Breast epithelium (tissue), 4 donors: Measurements from ENCODE around the gene GTF3C4. TPM values are rescaled to one million over a fixed set of nuclear protein-coding genes. Genes with fewer than 3 reads are reported as not detected.

Experiments
- DNase-seq, 2 donors: peaks; one replicate each; pipeline ENCODE4 v3.0.0-alpha.2; 2019; ENCODE audit warnings: low spot score in 2 of 2
- H3K27ac ChIP-seq, 2 donors: fragments of 200-600 bp; sonication (generic) in 1 of 2; one replicate each; pipeline ENCODE4 v1.5.1; 2016 to 2019; ENCODE audit warnings: mild to moderate bottlenecking in 1 of 2
- H3K27me3 ChIP-seq, 2 donors: fragments of 200-600 bp; sonication (generic) in 1 of 2; one replicate each; pipeline versions ENCODE4 v1.5.1 to v1.6.0; 2017 to 2019; ENCODE audit warnings: control low read depth in 1 of 2, mild to moderate bottlenecking in 1 of 2
- H3K36me3 ChIP-seq: fragments of 200-600 bp; one replicate; pipeline ENCODE4 v1.5.1; 2019
- H3K4me1 ChIP-seq, 2 donors: fragments of 200-600 bp; sonication (generic); one replicate each; pipeline ENCODE4 v1.5.1; 2016 to 2019; ENCODE audit warnings: control low read depth in 1 of 2
- H3K4me3 ChIP-seq, 3 donors: fragments of 200-600 bp; sonication (generic); 1 replicate in 2 of 3; 2 replicates in 1 of 3; pipeline ENCODE4 v1.5.1; 2016 to 2019; ENCODE audit warnings: mild to moderate bottlenecking in 3 of 3, moderate library complexity in 2 of 3
- H3K9me3 ChIP-seq, 2 donors: fragments of 200-600 bp; sonication (generic) in 1 of 2; one replicate each; pipeline ENCODE4 v1.5.1; 2016 to 2019; ENCODE audit warnings: control low read depth in 1 of 2
- CTCF ChIP-seq, 3 donors: fragments of 450-650 bp; IDR thresholded peaks; one replicate each; pipeline ENCODE4 v1.5.1; 2016 to 2017; ENCODE audit warnings: antibody characterized with exemption in 3 of 3, mild to moderate bottlenecking in 3 of 3, moderate library complexity in 3 of 3
- POLR2A ChIP-seq: fragments of 450-650 bp; IDR thresholded peaks from one replicate; pipeline ENCODE4 v1.6.1; 2016; ENCODE audit warnings: antibody characterized with exemption, mild to moderate bottlenecking, moderate library complexity
- POLR2AphosphoS5 ChIP-seq, 3 donors: sonication (generic); formaldehyde crosslinking; IDR thresholded peaks; one replicate each; pipeline ENCODE4 v1.6.1; 2017; ENCODE audit warnings: antibody characterized with exemption in 3 of 3
- intact Hi-C: fragments of 100-400 bp; cut with DNase I; formaldehyde crosslinking; loops from one replicate; pipeline ENCODE4 v1.15.1; 2023; ENCODE audit warnings: low total_unique reads
- total RNA-seq, 3 donors: library from RNA; depleted of rRNA; stranded (reverse); fragments of >200 nt; gene quantifications; one replicate each; pipeline ENCODE4 v1.1.0, GENCODE V29; 2016

Gene GTF3C4
- total RNA-seq, 3 donors from 2014 or later = 9.3 to 19.6 (median 13.4) TPM

DNA sequence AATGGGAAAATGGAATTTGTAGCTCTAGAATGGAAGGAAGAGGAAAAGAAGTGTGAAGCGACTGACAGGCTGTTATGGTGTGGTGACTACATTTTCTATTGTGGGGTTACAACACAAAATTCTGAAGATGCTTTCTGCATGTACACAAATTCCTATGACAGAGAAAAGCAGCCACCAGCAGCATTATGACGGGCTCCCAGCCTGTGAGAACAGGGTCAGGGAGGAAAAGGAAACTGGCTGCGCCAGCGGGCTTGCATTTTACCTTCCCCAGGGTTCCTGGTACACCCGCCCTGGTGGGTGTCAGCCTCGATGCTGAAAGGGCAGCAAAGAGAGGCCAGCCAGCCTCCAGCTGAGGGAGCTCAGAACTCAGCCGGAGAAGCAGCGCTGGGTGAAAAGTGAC is 41.5 kb upstream of the GTF3C4 start:
- Histone ChIP-seq H3K36me3 (peaks cover 17% of the 10 kb centered on the region), H3K27me3 (no peaks in the 10 kb centered on the region), H3K27ac (no peak overlapping the region), H3K4me3 (no peak overlapping the region), H3K9me3 (no peaks in the 10 kb centered on the region), H3K4me1 (no peaks in the 10 kb centered on the region)
- TF ChIP-seq POLR2AphosphoS5 (IDR thresholded peaks at IDR 0.05) = no peak
- no peak for TF ChIP-seq POLR2A
- TF ChIP-seq CTCF (IDR thresholded peaks at IDR 0.05) = no peak
- intact Hi-C loops = no loop called here
- DNase-seq = no peak

DNA sequence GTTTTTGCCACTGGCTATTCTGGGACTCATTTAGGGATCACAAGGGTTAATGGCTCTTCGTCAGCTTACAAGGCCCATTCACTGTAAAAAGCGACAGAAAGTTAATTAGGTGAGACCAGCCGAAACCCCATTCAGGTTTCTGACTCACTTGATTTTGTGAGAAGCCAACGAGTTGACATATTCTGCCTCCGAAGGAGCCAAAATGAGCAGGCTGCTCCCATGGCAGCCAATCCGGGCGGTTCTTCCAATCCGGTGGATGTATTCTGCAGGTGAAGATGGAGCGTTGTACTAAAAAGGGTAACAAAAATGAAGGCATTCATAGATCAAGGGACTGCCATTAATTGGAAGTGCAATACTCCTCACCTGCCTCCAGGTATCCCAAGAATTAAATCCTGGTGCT is 40.1 kb upstream of the GTF3C4 start:
- Histone ChIP-seq H3K36me3 (peaks cover 17% of the 10 kb centered on the region), H3K27me3 (no peaks in the 10 kb centered on the region), H3K9me3 (no peaks in the 10 kb centered on the region), H3K4me1 (no peaks in the 10 kb centered on the region), H3K27ac (no peak overlapping the region), H3K4me3 (no peak overlapping the region)
- TF ChIP-seq CTCF (IDR thresholded peaks at IDR 0.05) (no peak), POLR2A (no peak), POLR2AphosphoS5 (IDR thresholded peaks at IDR 0.05) (no peak)
- intact Hi-C loops = loop anchor here (10.0 kb wide), 1 partner anchor 215 kb away; the partner anchor contains the start of gene CFAP77
- DNase-seq = no peak

DNA sequence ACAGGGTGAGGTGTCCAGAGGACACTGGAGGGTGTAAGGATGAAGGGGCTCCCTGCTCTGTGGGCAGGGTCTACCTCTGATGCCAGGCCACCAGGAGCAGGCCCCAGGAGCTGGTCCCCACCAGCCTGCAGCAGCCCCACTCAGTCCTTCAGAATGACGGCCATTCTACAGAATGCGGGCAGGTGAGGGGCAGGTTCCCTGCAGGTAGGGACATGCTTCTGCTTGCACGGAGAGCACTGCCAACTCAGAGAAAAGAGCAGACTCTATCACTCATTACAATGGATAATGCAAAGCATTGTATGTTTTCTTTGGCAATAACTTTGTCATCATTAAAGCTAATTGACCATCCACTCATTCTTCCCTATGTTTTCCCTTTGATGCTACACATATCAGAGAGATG is 39.5 kb upstream of the GTF3C4 start:
- Histone ChIP-seq H3K36me3 (peaks cover 17% of the 10 kb centered on the region), H3K27ac (no peak overlapping the region), H3K9me3 (no peaks in the 10 kb centered on the region), H3K27me3 (no peaks in the 10 kb centered on the region), H3K4me1 (no peaks in the 10 kb centered on the region), H3K4me3 (no peak overlapping the region)
- no peak for DNase-seq
- intact Hi-C loops = loop anchor here (10.0 kb wide), 1 partner anchor 216 kb away; the partner anchor contains the start of gene CFAP77
- TF ChIP-seq CTCF (IDR thresholded peaks at IDR 0.05) (no peak), POLR2A (no peak), POLR2AphosphoS5 (IDR thresholded peaks at IDR 0.05) (no peak)

DNA sequence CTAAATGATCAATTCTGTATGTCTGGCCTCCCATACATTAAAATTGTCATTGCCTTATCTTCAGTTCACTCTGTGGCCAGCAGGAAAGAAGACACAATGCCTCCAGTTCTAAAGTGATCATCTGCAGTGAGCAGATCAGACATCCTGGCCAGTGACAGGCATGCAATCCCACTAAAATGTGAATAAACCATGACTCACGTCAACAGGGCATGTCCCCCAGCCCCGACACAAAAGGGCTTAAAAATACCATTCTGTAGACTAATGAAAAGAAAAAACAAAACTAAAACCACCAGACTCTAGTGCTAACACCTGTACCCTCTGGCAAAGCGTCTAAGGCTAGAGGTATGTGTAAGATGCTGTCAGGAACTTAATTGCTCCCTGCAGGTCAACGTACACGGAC is 39.0 kb upstream of the GTF3C4 start:
- H3K9me3 ChIP-seq = no peaks in the 10 kb centered on the region
- no peak overlapping the region for H3K27ac ChIP-seq
- TF ChIP-seq CTCF (IDR thresholded peaks at IDR 0.05) (no peak), POLR2AphosphoS5 (IDR thresholded peaks at IDR 0.05) (no peak), POLR2A (no peak)
- peaks cover 17% of the 10 kb centered on the region for H3K36me3 ChIP-seq
- no peaks in the 10 kb centered on the region for H3K4me1 ChIP-seq
- intact Hi-C loops = loop anchor here (10.0 kb wide), 1 partner anchor 216 kb away; the partner anchor contains the start of gene CFAP77
- no peak overlapping the region for H3K4me3 ChIP-seq
- no peaks in the 10 kb centered on the region for H3K27me3 ChIP-seq
- DNase-seq = no peak

DNA sequence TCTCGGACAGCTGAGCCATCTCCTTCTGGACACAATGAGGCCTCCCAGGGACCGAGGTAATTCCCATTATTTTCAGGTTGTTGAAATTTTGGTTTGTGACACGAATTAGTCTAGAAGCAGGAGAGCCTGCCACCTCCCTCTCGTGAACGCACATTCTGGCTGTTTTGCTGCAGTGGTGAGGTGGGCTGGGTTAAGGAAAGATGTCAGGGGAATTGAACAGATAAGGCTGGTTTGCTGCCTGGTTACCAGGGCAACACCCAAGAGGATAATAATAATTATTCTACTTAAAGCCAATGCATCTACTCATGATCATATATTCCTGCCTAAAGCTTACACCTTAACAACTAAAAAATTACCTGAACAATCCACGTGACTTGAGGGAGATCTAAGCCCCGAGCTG is 38.6 kb upstream of the GTF3C4 start:
- no peak overlapping the region for H3K27ac ChIP-seq
- TF ChIP-seq CTCF (IDR thresholded peaks at IDR 0.05) = no peak
- no peak for TF ChIP-seq POLR2AphosphoS5 (IDR thresholded peaks at IDR 0.05)
- H3K9me3 ChIP-seq = no peaks in the 10 kb centered on the region
- H3K27me3 ChIP-seq = no peaks in the 10 kb centered on the region
- peaks cover 17% of the 10 kb centered on the region for H3K36me3 ChIP-seq
- no peaks in the 10 kb centered on the region for H3K4me1 ChIP-seq
- H3K4me3 ChIP-seq = no peak overlapping the region
- no peak for DNase-seq
- intact Hi-C loops = loop anchor here (10.0 kb wide), 1 partner anchor 217 kb away; the partner anchor contains the start of gene CFAP77
